Upper lobe of right lung (tissue), 1 donor: ENCODE measurements around the gene SEMA3B. TPM values are rescaled to one million over a fixed set of nuclear protein-coding genes. Genes with fewer than 3 reads are reported as not detected.
A peak's percentile ranks its signal among the peaks of the same experiment; 100 is the strongest.

Experiments
- ATAC-seq: fragments of 200-7000 bp; cut with Tn5 transposase; one replicate; pipeline ENCODE4 v1.9.1; 2020; ENCODE audit warnings: mild to moderate bottlenecking, moderate library complexity
- DNase-seq: peaks from one replicate; pipeline ENCODE4 v3.0.0-alpha.2; 2020
- H3K27ac ChIP-seq: fragments of 200-600 bp; one replicate; pipeline ENCODE4 v1.8.0; 2022
- H3K27me3 ChIP-seq: fragments of 200-600 bp; one replicate; pipeline ENCODE4 v1.8.0; 2022; ENCODE audit warnings: mild to moderate bottlenecking
- H3K36me3 ChIP-seq: fragments of 200-600 bp; one replicate; pipeline ENCODE4 v1.8.0; 2022
- H3K4me1 ChIP-seq: fragments of 200-600 bp; one replicate; pipeline ENCODE4 v1.8.0; 2022
- H3K4me3 ChIP-seq: fragments of 200-600 bp; one replicate; pipeline ENCODE4 v1.8.0; 2022; ENCODE audit warnings: mild to moderate bottlenecking
- H3K9me3 ChIP-seq: fragments of 200-600 bp; one replicate; pipeline ENCODE4 v1.8.0; 2022
- CTCF ChIP-seq: fragments of 200-600 bp; IDR thresholded peaks from one replicate; pipeline ENCODE4 v1.8.0; 2022; ENCODE audit warnings: antibody characterized with exemption
- intact Hi-C: fragments of 100-400 bp; cut with DNase I; formaldehyde crosslinking; loops from one replicate; pipeline ENCODE4 v1.11.0; 2022
- total RNA-seq: library from RNA; stranded (reverse); fragmentation: NEBNext Ultra II Directional; extraction: Animal tissue kit (Norgen Biotek cat#: 25700); gene quantifications from one replicate; pipeline ENCODE4 v1.2.1, GENCODE V29; 2021
- donor health status: DM: no; HTN: yes; CAD: no; lungs with severe emphysema.

Gene SEMA3B
- total RNA-seq, 1 donor from 2014 or later = 120 TPM

DNA sequence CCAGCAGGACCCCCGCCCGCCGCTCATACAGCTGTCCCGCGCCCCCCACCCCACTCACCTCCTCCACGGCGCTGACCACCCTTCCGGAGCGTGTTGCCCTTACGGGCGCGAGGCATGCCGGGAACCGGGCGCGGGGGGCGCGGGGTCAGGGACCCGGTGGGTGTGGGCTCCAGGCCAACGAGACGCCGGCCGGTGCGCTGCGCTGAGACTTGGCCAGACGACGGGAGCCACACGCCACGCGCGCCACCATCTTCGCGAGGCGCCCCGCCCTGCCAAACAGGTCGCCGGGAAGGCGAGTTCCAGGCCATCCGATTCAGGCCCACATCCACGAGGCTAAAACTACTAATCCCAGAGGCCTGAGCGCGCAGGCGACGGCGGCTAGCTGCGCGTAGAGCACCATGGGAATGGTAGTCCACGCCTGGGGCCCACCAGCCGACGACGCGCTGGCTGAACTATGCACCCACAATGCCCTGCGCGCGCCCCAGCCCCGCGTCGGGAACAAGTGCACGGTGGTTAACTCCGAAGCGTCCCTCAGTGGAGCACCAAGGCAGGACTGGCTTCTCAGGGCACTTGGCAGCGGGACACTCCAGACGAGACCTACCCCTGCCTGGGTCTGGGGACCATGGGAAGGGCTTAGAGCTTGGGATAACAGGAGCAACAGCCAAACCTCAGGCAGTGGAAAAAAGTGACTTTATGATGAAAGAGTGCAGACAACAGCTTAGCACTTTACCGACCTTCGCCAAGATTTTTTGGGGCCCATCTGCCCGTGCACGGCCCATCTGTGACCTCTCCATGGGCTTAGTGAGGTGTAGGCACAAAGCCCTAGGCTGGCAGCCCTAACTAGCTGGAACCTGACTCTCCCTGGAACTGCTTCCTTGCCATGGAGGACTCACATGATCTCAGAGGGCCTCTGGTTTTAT, 23.5 kb downstream of the SEMA3B start, which contains the start of gene IFRD2:
Gene IFRD2, minus strand, starts transcription at position 271 of the 920 bp plus-strand sequence. Its CDS starts 155 bp downstream, at position 116.
- Histone ChIP-seq H3K4me1 (peaks cover 16% of the 10 kb centered on the region), H3K27me3 (no peaks in the 10 kb centered on the region), H3K36me3 (peaks cover 30% of the 10 kb centered on the region), H3K9me3 (no peaks in the 10 kb centered on the region), H3K27ac (peak within 1 kb of the TSS; percentile 89), H3K4me3 (peak within 1 kb of the TSS; percentile 97)
- ATAC-seq = peak; percentile 96
- no peak for TF ChIP-seq CTCF
- DNase-seq = peak; percentile 99
- intact Hi-C loops = no loop called here

DNA sequence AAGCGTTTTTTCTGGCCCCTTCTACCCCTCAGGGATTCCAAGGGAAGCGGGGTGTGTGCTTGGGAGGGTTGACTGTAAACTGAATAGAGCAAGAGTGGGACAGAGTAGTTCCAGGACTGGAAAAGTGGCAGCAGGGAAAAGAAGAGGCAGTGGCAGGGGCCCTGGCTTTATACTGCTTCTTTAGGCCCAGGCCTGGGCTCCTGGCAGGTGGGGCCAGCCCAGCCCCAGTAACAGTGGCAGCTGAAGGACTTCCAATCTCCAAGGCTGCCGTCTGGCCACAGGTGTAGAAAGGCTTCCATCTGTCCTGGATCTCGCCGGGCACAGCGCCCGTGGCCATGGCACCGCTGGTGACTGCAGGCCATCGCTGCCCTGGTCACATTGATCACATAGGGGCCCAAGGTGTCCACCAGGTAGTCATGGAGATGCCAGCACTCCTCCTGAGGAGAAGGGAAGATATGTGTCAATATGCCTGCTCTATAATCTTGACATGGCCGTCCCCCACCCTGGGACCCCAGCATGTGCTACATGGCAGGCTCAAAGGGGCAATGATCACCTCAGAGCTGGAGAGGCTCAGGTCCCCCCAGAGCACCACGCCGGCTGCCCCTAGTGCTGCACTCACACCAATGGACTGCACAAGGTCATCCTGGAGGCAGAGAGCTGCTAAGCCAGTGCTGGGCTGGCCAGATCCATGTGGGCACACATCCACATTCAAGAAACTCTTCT, 24.3 kb downstream of the SEMA3B start:
- Histone ChIP-seq H3K4me1 (peaks cover 19% of the 10 kb centered on the region), H3K9me3 (no peaks in the 10 kb centered on the region), H3K27me3 (no peaks in the 10 kb centered on the region), H3K4me3 (peak overlapping the region; percentile 97), H3K27ac (peak overlapping the region; percentile 89), H3K36me3 (peaks cover 22% of the 10 kb centered on the region)
- ATAC-seq (no peak), DNase-seq (no peak)
- intact Hi-C loops = no loop called here
- no peak for TF ChIP-seq CTCF

GRCh38 chr3:50294089-50294488, 25.1 kb downstream of the SEMA3B start:
- Histone ChIP-seq H3K4me3 (no peak overlapping the region), H3K36me3 (peaks cover 13% of the 10 kb centered on the region), H3K27ac (no peak overlapping the region), H3K4me1 (peaks cover 25% of the 10 kb centered on the region), H3K27me3 (no peaks in the 10 kb centered on the region), H3K9me3 (no peaks in the 10 kb centered on the region)
- TF ChIP-seq CTCF = no peak
- DNase-seq (no peak), ATAC-seq (no peak)
- intact Hi-C loops = no loop called here

GRCh38 chr3:50294492-50295403, 25.8 kb downstream of the SEMA3B start:
- no peak overlapping the region for H3K4me3 ChIP-seq
- peaks cover 26% of the 10 kb centered on the region for H3K4me1 ChIP-seq
- no peak for TF ChIP-seq CTCF
- intact Hi-C loops = no loop called here
- H3K9me3 ChIP-seq = no peaks in the 10 kb centered on the region
- no peaks in the 10 kb centered on the region for H3K27me3 ChIP-seq
- peaks cover 7% of the 10 kb centered on the region for H3K36me3 ChIP-seq
- ATAC-seq (no peak), DNase-seq (peak; percentile 66)
- no peak overlapping the region for H3K27ac ChIP-seq
